Adipose tissue (tissue), 3 donors: ENCODE data around the gene RNF112. TPM values are rescaled to one million over a fixed set of nuclear protein-coding genes. Genes with fewer than 3 reads are reported as not detected.
"Not testable (repeated sequence)": the region's sequence is repeated elsewhere in the genome, so short reads cannot be mapped to it uniquely, and the experiment has no call there.

Experiments
- H3K27ac ChIP-seq: one replicate; pipeline ENCODE4 v1.5.1; 2013; ENCODE audit warnings: low read depth, low read length
- WGBS, 3 donors: extraction: QIAGEN DNeasy Blood & Tissue Kit; methylation state at CpG; one replicate each; pipeline ENCODE4 v1.1.7; 2013; 5-methylcytosine and 5-hydroxymethylcytosine counted together
- polyA plus RNA-seq, 3 donors: library from polyadenylated mRNA; stranded (reverse); fragments of 200-250 nt; gene quantifications; one replicate each; pipeline ENCODE4 v1.2.3, GENCODE V29; 2013
- donor health status: healthy with polysubstance abuse.
- donor health status: Bipolar disorder and iron deficiency.
- donor health status: healthy.

RNF112 gene
- polyA plus RNA-seq, 3 donors = 0.54 to 3.6 (median 0.84) TPM

GRCh38 chr17:19457046-19457445, 46.0 kb downstream of the RNF112 start:
- WGBS, 3 donors = 79 to 89% (median 79%) methylated on average over 3 of the region's 3 CpGs
- H3K27ac ChIP-seq = no peak overlapping the region

GRCh38 chr17:19457830-19458271, 46.8 kb downstream of the RNF112 start:
- no peak overlapping the region for H3K27ac ChIP-seq
- 68 to 90% (median 76%) methylated on average over 5 of the region's 5 CpGs for WGBS, 3 donors

- 80 to 94% (median 92%) methylated on average over 6 of the region's 6 CpGs for WGBS, 3 donors
- H3K27ac ChIP-seq = not testable (repeated sequence)
Measured at GRCh38 chr17:19458481-19458880, 47.4 kb downstream of the RNF112 start.

- not testable (repeated sequence) for H3K27ac ChIP-seq
- WGBS, 3 donors = 71 to 86% (median 76%) methylated on average over 1 of the region's 1 CpG
Measured at GRCh38 chr17:19459018-19459655, 48.1 kb downstream of the RNF112 start.

GRCh38 chr17:19460700-19461099, 49.7 kb downstream of the RNF112 start:
- H3K27ac ChIP-seq = no peak overlapping the region
- 62 to 74% (median 65%) methylated on average over 3 of the region's 3 CpGs for WGBS, 3 donors

GRCh38 chr17:19461116-19461515, 50.1 kb downstream of the RNF112 start:
- H3K27ac ChIP-seq = no peak overlapping the region

- WGBS, 3 donors = 90 to 98% (median 92%) methylated on average over 4 of the region's 4 CpGs
Measured at GRCh38 chr17:19461681-19462080, 50.6 kb downstream of the RNF112 start.

GRCh38 chr17:19462456-19463035, 51.5 kb downstream of the RNF112 start:
- not testable (repeated sequence) for H3K27ac ChIP-seq
- WGBS, 3 donors = 87 to 91% (median 91%) methylated on average over 7 of the region's 7 CpGs

More at GRCh38 chr17:19461681-19462080, 50.6 kb downstream of the RNF112 start:
- H3K27ac ChIP-seq = no peak overlapping the region

- no peak overlapping the region for H3K27ac ChIP-seq
- 55 to 75% (median 58%) methylated on average over 14 of the region's 14 CpGs for WGBS, 3 donors
Measured at GRCh38 chr17:19464031-19465026, 53.3 kb downstream of the RNF112 start.

Other genes starting within 250 kb of the RNF112 start
- gene EPN2, start 173.9 kb upstream of the RNF112 start, polyA plus RNA-seq = 10 to 100 TPM in 2 of 3 donors, 1 to 10 TPM in 1; 8.7 to 27.0 (median 14.2) TPM
- 10 to 100 TPM in 1 of 3 donors, 1 to 10 TPM in 2; 8.1 to 10.6 (median 8.8) TPM for gene B9D1, start 48.5 kb upstream of the RNF112 start, polyA plus RNA-seq
- 10 to 100 TPM in 2 of 3 donors, 1 to 10 TPM in 1; 4.7 to 21.5 (median 12.9) TPM for gene MAPK7, start 32.7 kb upstream of the RNF112 start, polyA plus RNA-seq
- gene MFAP4, start 24.0 kb upstream of the RNF112 start, polyA plus RNA-seq = 100 to 1,000 TPM in 1 of 3 donors, 10 to 100 TPM in 1, 1 to 10 TPM in 1; 8.8 to 117 (median 67.7) TPM
- gene SLC47A1, start 122.6 kb downstream of the RNF112 start, polyA plus RNA-seq = 1 to 10 TPM in 1 of 3 donors, under 1 TPM in 2; 0.22 to 1.0 (median 0.36) TPM
- 10 to 100 TPM; 37.6 to 41.0 (median 37.9) TPM for gene ALDH3A2, start 237.5 kb downstream of the RNF112 start, polyA plus RNA-seq